NCI-H460 (cell line): ENCODE measurements around the gene ADM2. TPM values are rescaled to one million over a fixed set of nuclear protein-coding genes. Genes with fewer than 3 reads are reported as not detected.
"Not testable (repeated sequence)": the region's sequence is repeated elsewhere in the genome, so short reads cannot be mapped to it uniquely, and the experiment has no call there.

Experiments
- DNase-seq: peaks from one replicate; pipeline ENCODE4 v3.0.0-alpha.2; 2016; ENCODE audit warnings: low read depth; ENCODE audit errors: extremely low read depth
- total RNA-seq: library from RNA; depleted of rRNA; stranded (reverse); fragments of >200 nt; shearing (Covaris generic); gene quantifications from 2 replicates; pipeline ENCODE4 v1.2.3, GENCODE V29; 2014; rRNA removed

ADM2 gene
- total RNA-seq, 1 experiment from 2014 or later = 9.2 TPM

- no peak for DNase-seq
Observed at GRCh38 chr22:50532824-50533796, 51.8 kb downstream of the ADM2 start.

- not testable (repeated sequence) for DNase-seq
Observed at GRCh38 chr22:50533856-50534711, 52.7 kb downstream of the ADM2 start.

- DNase-seq = no peak
Observed at GRCh38 chr22:50535113-50535512, 53.8 kb downstream of the ADM2 start.

Other genes starting within 250 kb of the ADM2 start
- gene TUBGCP6, start 236.5 kb upstream of the ADM2 start, total RNA-seq = 10.7 and 13.0 TPM in 2 replicates
- gene HDAC10, start 230.3 kb upstream of the ADM2 start, total RNA-seq = 13.9 and 14.4 TPM in 2 replicates
- gene MAPK12, start 219.9 kb upstream of the ADM2 start, total RNA-seq = 22.0 and 24.9 TPM in 2 replicates
- gene MAPK11, start 211.2 kb upstream of the ADM2 start, total RNA-seq = 1.3 and 1.8 TPM in 2 replicates
- gene PLXNB2, start 173.9 kb upstream of the ADM2 start, total RNA-seq = 51.2 and 52.5 TPM in 2 replicates
- 0.81 and 1.5 TPM in 2 replicates for gene DENND6B, start 154.5 kb upstream of the ADM2 start, total RNA-seq
- 23.6 and 24.5 TPM in 2 replicates for gene PPP6R2, start 138.2 kb upstream of the ADM2 start, total RNA-seq
- 37.0 and 40.3 TPM in 2 replicates for gene SBF1, start 6.5 kb upstream of the ADM2 start, total RNA-seq
- gene MIOX, start 5.3 kb downstream of the ADM2 start, total RNA-seq = 0.27 and 0.29 TPM in 2 replicates
- gene LMF2, start 26.2 kb downstream of the ADM2 start, total RNA-seq = 17.0 and 21.1 TPM in 2 replicates
- gene NCAPH2, start 26.7 kb downstream of the ADM2 start, total RNA-seq = 28.6 and 38.0 TPM in 2 replicates
- 3.0 and 4.0 TPM in 2 replicates for gene SCO2, start 44.1 kb downstream of the ADM2 start, total RNA-seq
- 25.8 and 27.3 TPM in 2 replicates for gene TYMP, start 48.5 kb downstream of the ADM2 start, total RNA-seq
- gene KLHDC7B, start 64.4 kb downstream of the ADM2 start, total RNA-seq = 1.6 and 2.1 TPM in 2 replicates
- gene SYCE3, start 81.4 kb downstream of the ADM2 start, total RNA-seq = 0.50 TPM in 1 of 2 replicates, not detected in the other
- gene CPT1B, start 96.9 kb downstream of the ADM2 start, total RNA-seq = 9.6 and 9.8 TPM in 2 replicates
- gene CHKB, start 101.3 kb downstream of the ADM2 start, total RNA-seq = 16.1 and 21.0 TPM in 2 replicates
- gene MAPK8IP2, start 119.2 kb downstream of the ADM2 start, total RNA-seq = 0.06 and 0.15 TPM in 2 replicates
- 14.0 and 14.5 TPM in 2 replicates for gene ARSA, start 146.6 kb downstream of the ADM2 start, total RNA-seq
- gene SHANK3, start 191.3 kb downstream of the ADM2 start, total RNA-seq = 0.98 and 1.2 TPM in 2 replicates